ENCODE measurements around the gene LRCOL1.

GRCh38 chr12:132606466-132606865 lies 3.9 kb downstream of the LRCOL1 start:
- TF ChIP-seq EZH2 (IDR thresholded peaks at IDR 0.05; ENCODE audit: borderline replicate concordance, control insufficient read depth, low read depth, low read length), result no peak
- no peak for TF ChIP-seq SIN3A (IDR thresholded peaks at IDR 0.05; ENCODE audit: low read depth, low read length)
- TF ChIP-seq REST (IDR thresholded peaks at IDR 0.05; ENCODE audit: low read depth, low read length), result no peak
- TF ChIP-seq HDGF (IDR thresholded peaks at IDR 0.05), result no peak
- TF ChIP-seq POLR2A (IDR thresholded peaks at IDR 0.05; ENCODE audit: low read depth, low read length), result no peak
- no peak for TF ChIP-seq NBN (IDR thresholded peaks at IDR 0.05)
- no peak for TF ChIP-seq NFYB (IDR thresholded peaks at IDR 0.05; ENCODE audit: insufficient read depth, low read depth, low read length)
